Glutamatergic neuron (in vitro differentiated cells): ENCODE measurements around the gene NOX3. TPM values are rescaled to one million over a fixed set of nuclear protein-coding genes. Genes with fewer than 3 reads are reported as not detected.

Experiments
- DNase-seq: peaks from one replicate; pipeline ENCODE4 v3.0.0; 2022
- H3K27ac Mint-ChIP-seq: one replicate; pipeline ENCODE4 v1.8.0; 2020; ENCODE audit warnings: mild to moderate bottlenecking, mixed read lengths, inconsistent platforms; ENCODE audit not compliant: unreplicated experiment
- H3K27me3 Mint-ChIP-seq: one replicate; pipeline ENCODE4 v1.8.0; 2020; ENCODE audit warnings: mild to moderate bottlenecking, moderate library complexity, mixed read lengths, inconsistent platforms; ENCODE audit not compliant: unreplicated experiment
- H3K36me3 Mint-ChIP-seq: one replicate; pipeline ENCODE4 v1.8.0; 2020; ENCODE audit warnings: mild to moderate bottlenecking, mixed read lengths, inconsistent platforms; ENCODE audit not compliant: unreplicated experiment
- H3K4me1 Mint-ChIP-seq: one replicate; pipeline ENCODE4 v1.8.0; 2020; ENCODE audit warnings: mild to moderate bottlenecking, low read depth, mixed read lengths, inconsistent platforms; ENCODE audit not compliant: unreplicated experiment
- H3K4me3 Mint-ChIP-seq: one replicate; pipeline ENCODE4 v1.8.0; 2020; ENCODE audit warnings: mild to moderate bottlenecking, mixed read lengths, inconsistent platforms; ENCODE audit not compliant: unreplicated experiment
- H3K9me3 Mint-ChIP-seq: one replicate; pipeline ENCODE4 v1.8.0; 2020; ENCODE audit warnings: mild to moderate bottlenecking, moderate library complexity, mixed read lengths, inconsistent platforms; ENCODE audit not compliant: unreplicated experiment
- CTCF ChIP-seq: fragments of 200-600 bp; sonication (generic); IDR thresholded peaks from one replicate; pipeline ENCODE4 v1.5.0; 2021; ENCODE audit not compliant: partially characterized antibody, unreplicated experiment
- total RNA-seq: library from RNA; stranded (reverse); fragmentation: NEBNext Ultra II Directional; extraction: Animal tissue kit (Norgen Biotek cat#: 25700); gene quantifications from one replicate; pipeline ENCODE4 v1.2.1, GENCODE V29; 2021; ENCODE audit not compliant: unreplicated experiment

The NOX3 gene
- total RNA-seq, 1 donor from 2014 or later = not detected

- DNase-seq = no peak
- Mint-ChIP-seq H3K4me1 (peaks cover 2% of the 10 kb centered on the region), H3K27me3 (no peaks in the 10 kb centered on the region), H3K36me3 (no peaks in the 10 kb centered on the region), H3K27ac (no peak overlapping the region), H3K9me3 (no peaks in the 10 kb centered on the region), H3K4me3 (no peak overlapping the region)
- no peak for TF ChIP-seq CTCF
Observed at GRCh38 chr6:155402656-155403304, 52.9 kb downstream of the NOX3 start.

DNA sequence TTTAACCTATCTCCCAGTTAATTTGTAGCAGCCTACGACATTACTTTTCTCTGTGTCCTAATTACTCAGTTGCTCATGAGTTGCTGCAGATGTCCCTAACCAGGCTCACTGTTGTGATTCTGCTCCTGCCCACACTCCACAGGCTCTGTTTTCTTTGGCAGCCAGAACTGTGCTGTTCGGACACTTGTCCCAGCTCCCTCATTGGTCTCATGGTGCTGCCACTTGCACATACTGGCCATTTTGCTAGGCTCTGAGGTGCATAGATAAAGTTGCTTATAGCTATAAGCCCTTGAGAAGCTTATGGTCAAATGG is 55.0 kb downstream of the NOX3 start:
- H3K9me3 Mint-ChIP-seq = no peaks in the 10 kb centered on the region
- H3K36me3 Mint-ChIP-seq = no peaks in the 10 kb centered on the region
- peaks cover 2% of the 10 kb centered on the region for H3K4me1 Mint-ChIP-seq
- DNase-seq = no peak
- H3K4me3 Mint-ChIP-seq = no peak overlapping the region
- H3K27ac Mint-ChIP-seq = no peak overlapping the region
- TF ChIP-seq CTCF = no peak
- no peaks in the 10 kb centered on the region for H3K27me3 Mint-ChIP-seq

- H3K9me3 Mint-ChIP-seq = no peaks in the 10 kb centered on the region
- peaks cover 2% of the 10 kb centered on the region for H3K4me1 Mint-ChIP-seq
- no peak overlapping the region for H3K27ac Mint-ChIP-seq
- no peak for DNase-seq
- no peaks in the 10 kb centered on the region for H3K27me3 Mint-ChIP-seq
- no peaks in the 10 kb centered on the region for H3K36me3 Mint-ChIP-seq
- H3K4me3 Mint-ChIP-seq = no peak overlapping the region
- no peak for TF ChIP-seq CTCF
Observed at GRCh38 chr6:155399745-155400653, 55.6 kb downstream of the NOX3 start.

DNA sequence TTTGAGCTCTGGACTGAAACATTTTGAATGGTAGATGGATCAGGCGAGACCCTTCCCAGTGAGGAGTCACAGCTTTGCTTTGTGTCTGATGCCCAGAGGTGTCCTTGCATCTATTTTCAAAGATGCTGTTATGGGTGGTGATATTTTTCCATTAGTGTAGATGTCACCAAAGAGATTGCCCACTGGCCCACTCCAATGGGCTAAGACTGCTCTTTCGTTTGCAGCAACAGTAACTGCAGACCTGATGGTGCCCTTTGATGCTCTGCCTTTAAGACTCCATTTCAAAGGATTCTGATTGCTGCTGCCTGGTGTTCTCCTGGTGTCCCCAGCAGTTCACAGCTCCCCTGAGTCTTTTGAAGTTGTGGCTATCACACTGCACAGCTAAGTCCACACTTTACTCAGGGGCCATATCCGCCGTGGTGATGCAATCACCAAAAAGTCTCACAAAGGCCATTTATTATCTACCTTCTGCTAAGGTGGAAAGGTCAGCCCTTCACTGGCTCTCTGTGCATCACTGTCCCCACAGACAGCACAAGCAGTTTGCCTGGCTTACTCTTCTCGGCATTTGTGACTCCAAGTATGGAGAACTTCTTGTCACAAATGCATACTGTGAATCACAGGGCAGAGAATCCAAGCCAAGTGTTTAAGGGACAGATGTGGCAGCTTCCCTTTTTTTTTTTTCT is 56.4 kb downstream of the NOX3 start:
- no peak for TF ChIP-seq CTCF
- Mint-ChIP-seq H3K4me3 (no peak overlapping the region), H3K27ac (no peak overlapping the region), H3K4me1 (peaks cover 2% of the 10 kb centered on the region), H3K27me3 (no peaks in the 10 kb centered on the region), H3K9me3 (no peaks in the 10 kb centered on the region), H3K36me3 (no peaks in the 10 kb centered on the region)
- DNase-seq = no peak
